OCI-LY3 (cell line): Measurements from ENCODE around the gene FKBP4.
"Not testable (repeated sequence)": the region's sequence is repeated elsewhere in the genome, so short reads cannot be mapped to it uniquely, and the experiment has no call there.

Experiments
- H2AFZ ChIP-seq: fragments of 200-600, 300-600 bp; shearing (Covaris generic); 2 replicates; pipeline ENCODE4 v1.6.0; 2014; ENCODE audit warnings: antibody characterized with exemption, low read depth, low read length
- H3K27ac ChIP-seq: fragments of 200-600, 300-600 bp; sonication (generic); 2 replicates; pipeline ENCODE4 v1.5.1; 2014; ENCODE audit warnings: mild to moderate bottlenecking, low read length, moderate library complexity, mixed read lengths
- H3K27me3 ChIP-seq: fragments of 200-600, 300-600 bp; sonication (generic); 2 replicates; pipeline ENCODE4 v1.6.1; 2014; ENCODE audit warnings: low read depth, low read length, mixed read lengths
- H3K36me3 ChIP-seq: fragments of 200-600, 300-600 bp; sonication (generic); replicated peaks from 2 replicates; pipeline ENCODE3; 2014; ENCODE audit warnings: low read depth, low read length, mixed read lengths
- H3K4me1 ChIP-seq: fragments of 300-600, 200-600 bp; sonication (generic); 2 replicates; pipeline ENCODE4 v1.6.1; 2014; ENCODE audit warnings: low read length, mixed read lengths
- H3K4me2 ChIP-seq: fragments of 200-600, 300-600 bp; sonication (generic); 2 replicates; pipeline ENCODE4 v1.6.1; 2014; ENCODE audit warnings: low read length, mixed read lengths
- H3K4me3 ChIP-seq: fragments of 300-600, 200-600 bp; sonication (generic); 2 replicates; pipeline ENCODE4 v1.5.1; 2014; ENCODE audit warnings: antibody characterized with exemption, mild to moderate bottlenecking, low read length, moderate library complexity
- H3K79me2 ChIP-seq: fragments of 300-600, 200-600 bp; shearing (Covaris generic); 2 replicates; pipeline ENCODE4 v1.6.1; 2014; ENCODE audit warnings: mild to moderate bottlenecking, low read length, mixed read lengths
- H3K9ac ChIP-seq: fragments of 300-600, 200-600 bp; shearing (Covaris generic); 2 replicates; pipeline ENCODE4 v1.6.0; 2014; ENCODE audit warnings: mild to moderate bottlenecking, low read length, moderate library complexity
- H3K9me3 ChIP-seq: fragments of 200-600, 300-600 bp; shearing (Covaris generic); 2 replicates; pipeline ENCODE4 v1.6.1; 2014; ENCODE audit warnings: low read length, mixed read lengths; ENCODE audit not compliant: insufficient read depth
- H4K20me1 ChIP-seq: fragments of 200-600, 300-600 bp; sonication (generic); 2 replicates; pipeline ENCODE4 v1.6.1; 2016; ENCODE audit warnings: low read length, mixed read lengths; ENCODE audit not compliant: insufficient read depth
- EZH2phosphoT487 ChIP-seq: fragments of 200-600 bp; shearing (Covaris generic); IDR thresholded peaks from 2 replicates; pipeline ENCODE4 v1.6.1; 2018; ENCODE audit warnings: antibody characterized with exemption, mixed run types, low read depth
- TF ChIP-seq, protein P1 (sequence below): fragments of 200-600, 300-600 bp; sonication (generic); IDR thresholded peaks from 2 replicates; pipeline ENCODE4 v1.5.1; 2014; ENCODE audit warnings: antibody characterized with exemption, low read length, low read depth

The FKBP4 gene

DNA sequence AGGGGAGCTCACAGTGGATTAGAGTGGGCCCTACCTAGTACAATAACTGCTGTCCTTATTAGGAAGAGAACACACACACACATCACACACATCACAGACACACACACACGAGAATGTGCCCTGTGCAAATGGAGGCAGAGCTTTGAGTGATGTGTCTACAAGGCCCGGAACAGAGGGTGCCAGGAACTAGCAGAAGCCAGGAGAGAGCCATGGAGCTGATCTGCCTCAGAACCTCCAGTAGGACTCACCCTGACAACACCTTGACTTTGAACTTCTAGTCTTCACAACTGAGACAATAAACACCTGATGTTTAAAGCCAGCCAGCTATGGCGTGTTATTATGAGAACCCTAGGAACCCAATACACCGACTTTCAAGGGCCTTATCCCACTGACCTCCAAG is 29.7 kb upstream of the FKBP4 start:
- Histone ChIP-seq H3K79me2 (no peaks in the 10 kb centered on the region), H3K27me3 (peaks cover 22% of the 10 kb centered on the region), H3K9me3 (no peaks in the 10 kb centered on the region), H3K4me1 (no peaks in the 10 kb centered on the region), H3K9ac (no peak overlapping the region), H2AFZ (no peak overlapping the region), H4K20me1 (no peaks in the 10 kb centered on the region), H3K4me2 (no peak overlapping the region), H3K27ac (no peak overlapping the region), H3K4me3 (no peak overlapping the region), H3K36me3 (no peaks in the 10 kb centered on the region)
- TF ChIP-seq, protein P1, sequence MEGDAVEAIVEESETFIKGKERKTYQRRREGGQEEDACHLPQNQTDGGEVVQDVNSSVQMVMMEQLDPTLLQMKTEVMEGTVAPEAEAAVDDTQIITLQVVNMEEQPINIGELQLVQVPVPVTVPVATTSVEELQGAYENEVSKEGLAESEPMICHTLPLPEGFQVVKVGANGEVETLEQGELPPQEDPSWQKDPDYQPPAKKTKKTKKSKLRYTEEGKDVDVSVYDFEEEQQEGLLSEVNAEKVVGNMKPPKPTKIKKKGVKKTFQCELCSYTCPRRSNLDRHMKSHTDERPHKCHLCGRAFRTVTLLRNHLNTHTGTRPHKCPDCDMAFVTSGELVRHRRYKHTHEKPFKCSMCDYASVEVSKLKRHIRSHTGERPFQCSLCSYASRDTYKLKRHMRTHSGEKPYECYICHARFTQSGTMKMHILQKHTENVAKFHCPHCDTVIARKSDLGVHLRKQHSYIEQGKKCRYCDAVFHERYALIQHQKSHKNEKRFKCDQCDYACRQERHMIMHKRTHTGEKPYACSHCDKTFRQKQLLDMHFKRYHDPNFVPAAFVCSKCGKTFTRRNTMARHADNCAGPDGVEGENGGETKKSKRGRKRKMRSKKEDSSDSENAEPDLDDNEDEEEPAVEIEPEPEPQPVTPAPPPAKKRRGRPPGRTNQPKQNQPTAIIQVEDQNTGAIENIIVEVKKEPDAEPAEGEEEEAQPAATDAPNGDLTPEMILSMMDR, result no peak
- no peak for TF ChIP-seq EZH2phosphoT487

DNA sequence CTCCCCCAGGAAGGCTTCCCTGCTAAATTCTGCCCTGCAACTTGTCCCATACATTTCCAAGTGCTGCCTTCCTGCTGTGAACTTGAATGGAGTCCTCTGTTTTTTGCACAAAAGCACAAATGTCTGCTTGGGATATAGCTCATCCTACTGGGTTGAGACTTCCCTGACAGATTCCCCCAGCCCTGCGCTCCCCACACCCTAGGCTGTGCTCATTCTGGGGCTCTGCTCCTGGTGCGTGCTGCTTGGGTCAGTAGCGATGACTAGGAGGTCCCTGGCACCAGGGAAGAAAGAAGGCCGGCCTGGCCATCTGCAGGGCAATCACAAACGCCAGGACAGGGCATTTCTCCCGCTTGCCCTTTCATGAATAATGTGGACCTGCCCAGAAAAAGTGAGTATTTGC is 29.2 kb upstream of the FKBP4 start:
- Histone ChIP-seq H3K27ac (no peak overlapping the region), H3K4me2 (no peak overlapping the region)

DNA sequence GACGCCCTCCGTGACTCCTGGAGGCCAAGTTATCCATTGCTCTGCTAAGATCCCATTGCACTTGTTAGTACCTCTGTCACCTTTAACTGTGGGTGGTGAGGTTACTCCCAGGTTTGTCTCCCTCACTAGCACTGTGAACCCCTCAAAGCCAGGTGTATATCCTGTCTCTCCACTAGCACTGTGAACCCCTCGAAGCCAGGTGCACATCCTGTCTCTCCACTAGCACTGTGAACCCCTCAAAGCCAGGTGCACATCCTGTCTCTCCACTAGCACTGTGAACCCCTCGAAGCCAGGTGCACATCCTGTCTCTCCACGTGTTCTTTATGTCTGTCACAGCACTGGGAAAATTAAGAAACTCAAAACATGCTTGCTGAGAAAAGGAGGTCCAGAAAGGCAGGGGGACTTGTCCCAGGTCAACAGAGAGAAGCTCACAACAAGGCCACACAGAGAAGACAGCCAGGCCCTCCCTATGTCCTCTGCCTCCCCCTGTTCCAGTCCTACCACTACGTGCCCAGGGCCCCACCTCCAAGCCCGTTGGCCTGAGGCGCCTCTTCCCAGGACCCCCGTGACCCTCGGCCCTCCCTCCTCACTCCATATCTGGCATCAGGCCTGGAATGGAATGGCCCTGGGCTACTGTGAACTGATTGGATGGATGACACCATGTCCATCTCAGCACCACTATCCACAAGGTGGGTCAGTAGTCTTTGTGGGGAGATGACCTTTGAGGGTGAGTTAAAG is 26.4 kb upstream of the FKBP4 start:
- peaks cover 5% of the 10 kb centered on the region; the same call in 1 of the 2 replicates for H3K27me3 ChIP-seq
- no peak overlapping the region for H3K4me3 ChIP-seq
- H3K36me3 ChIP-seq, result no peaks in the 10 kb centered on the region
- no peak overlapping the region for H2AFZ ChIP-seq
- no peak overlapping the region for H3K9ac ChIP-seq
- TF ChIP-seq, protein P1, result no peak
- no peak for TF ChIP-seq EZH2phosphoT487
- no peaks in the 10 kb centered on the region for H3K4me1 ChIP-seq
- no peaks in the 10 kb centered on the region for H4K20me1 ChIP-seq
- no peak overlapping the region for H3K27ac ChIP-seq
- H3K4me2 ChIP-seq, result no peak overlapping the region
- no peaks in the 10 kb centered on the region for H3K9me3 ChIP-seq
- no peaks in the 10 kb centered on the region for H3K79me2 ChIP-seq

More for the DNA sequence above, 29.2 kb upstream of the FKBP4 start:
- Histone ChIP-seq H3K27me3 (peaks cover 19% of the 10 kb centered on the region), H4K20me1 (no peaks in the 10 kb centered on the region), H3K79me2 (no peaks in the 10 kb centered on the region), H3K4me1 (no peaks in the 10 kb centered on the region), H3K9me3 (no peaks in the 10 kb centered on the region), H3K4me3 (no peak overlapping the region), H3K9ac (no peak overlapping the region), H3K36me3 (no peaks in the 10 kb centered on the region), H2AFZ (no peak overlapping the region)
- TF ChIP-seq, protein P1, result no peak
- TF ChIP-seq EZH2phosphoT487, result no peak

DNA sequence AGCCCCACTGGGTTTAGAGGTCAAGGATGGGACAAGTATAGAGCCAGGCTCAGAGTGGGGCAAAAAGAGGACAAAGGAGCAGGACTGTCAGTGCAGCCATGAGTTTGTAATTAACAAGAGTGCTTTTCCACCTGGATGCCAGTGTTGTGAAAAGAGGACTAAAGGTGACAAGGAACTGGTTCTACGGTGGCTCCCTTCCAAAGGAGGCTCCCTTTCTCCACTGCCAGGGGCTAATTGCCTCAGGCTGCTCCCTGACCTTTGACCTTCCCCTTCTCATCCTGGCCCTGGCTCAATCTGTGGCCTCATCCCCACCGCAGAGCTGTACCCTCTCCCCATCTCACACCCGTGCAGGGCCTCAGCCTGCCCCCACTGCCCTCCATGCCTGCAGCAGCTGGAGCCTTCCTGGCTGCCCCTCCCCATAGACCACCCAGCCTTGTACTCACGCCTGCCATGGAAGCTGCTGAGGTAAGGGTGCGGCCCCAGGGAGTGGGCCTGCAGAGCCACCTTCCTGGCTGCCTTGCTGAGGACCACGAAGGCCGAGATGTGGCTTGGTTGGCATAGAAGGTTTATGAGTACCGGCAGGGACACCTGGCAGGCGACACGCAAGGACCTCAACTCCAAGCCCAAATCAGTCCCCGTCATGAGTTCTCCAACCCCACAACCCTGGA is 24.8 kb upstream of the FKBP4 start:
- H3K27ac ChIP-seq, result no peak overlapping the region
- no peaks in the 10 kb centered on the region for H3K4me1 ChIP-seq
- no peaks in the 10 kb centered on the region for H4K20me1 ChIP-seq
- H3K9ac ChIP-seq, result no peak overlapping the region
- TF ChIP-seq EZH2phosphoT487, result no peak
- TF ChIP-seq, protein P1, result no peak
- H3K9me3 ChIP-seq, result no peaks in the 10 kb centered on the region
- no peaks in the 10 kb centered on the region for H3K36me3 ChIP-seq
- no peak overlapping the region for H2AFZ ChIP-seq
- no peaks in the 10 kb centered on the region for H3K79me2 ChIP-seq
- no peaks in the 10 kb centered on the region for H3K27me3 ChIP-seq
- H3K4me3 ChIP-seq, result no peak overlapping the region
- H3K4me2 ChIP-seq, result no peak overlapping the region

DNA sequence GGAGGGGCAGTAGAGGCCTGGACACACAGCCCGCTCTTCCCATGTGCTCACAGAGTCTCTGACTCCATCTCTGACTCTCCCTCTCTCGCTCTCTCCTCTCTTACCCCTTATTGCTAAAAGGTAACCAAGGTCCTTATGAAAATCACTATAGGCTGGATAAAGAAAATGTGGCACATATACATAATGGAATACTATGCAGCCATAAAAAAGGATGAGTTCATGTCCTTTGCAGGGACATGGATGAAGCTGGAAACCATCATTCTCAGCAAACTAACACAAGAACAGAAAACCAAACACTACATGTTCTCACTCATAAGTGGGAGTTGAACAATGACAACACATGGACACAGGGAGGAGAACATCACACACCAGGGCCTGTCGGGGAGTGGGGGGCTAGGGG is 24.2 kb upstream of the FKBP4 start:
- H3K79me2 ChIP-seq, H2AFZ ChIP-seq, H4K20me1 ChIP-seq, H3K4me2 ChIP-seq, H3K27ac ChIP-seq, H3K36me3 ChIP-seq, H3K4me3 ChIP-seq, H3K9me3 ChIP-seq, H3K4me1 ChIP-seq, H3K9ac ChIP-seq, H3K27me3 ChIP-seq: not testable (repeated sequence)
